ENCODE measurements around the gene TBX10.

DNA sequence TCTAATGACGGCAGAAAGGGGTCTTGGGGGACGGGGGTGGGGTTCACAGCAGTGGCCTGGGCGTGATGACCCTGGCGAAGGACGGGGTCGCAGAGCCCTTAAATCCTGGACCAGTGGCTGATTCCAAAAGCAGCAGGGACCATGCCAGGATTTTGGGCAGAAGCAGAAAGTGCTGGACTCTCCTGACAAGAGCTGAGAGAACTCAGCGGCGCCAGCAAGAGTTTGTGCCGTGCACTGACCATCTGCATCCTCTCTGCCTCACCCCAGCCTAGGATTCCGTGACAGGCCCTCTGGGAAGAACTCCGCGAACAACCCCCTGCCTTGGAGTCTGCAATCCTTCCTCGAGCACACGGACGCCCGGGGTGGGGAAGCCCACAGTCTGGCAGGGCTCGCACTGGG is 33.5 kb downstream of the TBX10 start:
- TF ChIP-seq RAD21 (IDR thresholded peaks at IDR 0.05 in 1 of 2, conservative IDR thresholded peaks at IDR 0.05 in 1 of 2; ENCODE audit: low read depth in 2 of 2, low read length in 2 of 2) = no peak
- TF ChIP-seq, protein P1, sequence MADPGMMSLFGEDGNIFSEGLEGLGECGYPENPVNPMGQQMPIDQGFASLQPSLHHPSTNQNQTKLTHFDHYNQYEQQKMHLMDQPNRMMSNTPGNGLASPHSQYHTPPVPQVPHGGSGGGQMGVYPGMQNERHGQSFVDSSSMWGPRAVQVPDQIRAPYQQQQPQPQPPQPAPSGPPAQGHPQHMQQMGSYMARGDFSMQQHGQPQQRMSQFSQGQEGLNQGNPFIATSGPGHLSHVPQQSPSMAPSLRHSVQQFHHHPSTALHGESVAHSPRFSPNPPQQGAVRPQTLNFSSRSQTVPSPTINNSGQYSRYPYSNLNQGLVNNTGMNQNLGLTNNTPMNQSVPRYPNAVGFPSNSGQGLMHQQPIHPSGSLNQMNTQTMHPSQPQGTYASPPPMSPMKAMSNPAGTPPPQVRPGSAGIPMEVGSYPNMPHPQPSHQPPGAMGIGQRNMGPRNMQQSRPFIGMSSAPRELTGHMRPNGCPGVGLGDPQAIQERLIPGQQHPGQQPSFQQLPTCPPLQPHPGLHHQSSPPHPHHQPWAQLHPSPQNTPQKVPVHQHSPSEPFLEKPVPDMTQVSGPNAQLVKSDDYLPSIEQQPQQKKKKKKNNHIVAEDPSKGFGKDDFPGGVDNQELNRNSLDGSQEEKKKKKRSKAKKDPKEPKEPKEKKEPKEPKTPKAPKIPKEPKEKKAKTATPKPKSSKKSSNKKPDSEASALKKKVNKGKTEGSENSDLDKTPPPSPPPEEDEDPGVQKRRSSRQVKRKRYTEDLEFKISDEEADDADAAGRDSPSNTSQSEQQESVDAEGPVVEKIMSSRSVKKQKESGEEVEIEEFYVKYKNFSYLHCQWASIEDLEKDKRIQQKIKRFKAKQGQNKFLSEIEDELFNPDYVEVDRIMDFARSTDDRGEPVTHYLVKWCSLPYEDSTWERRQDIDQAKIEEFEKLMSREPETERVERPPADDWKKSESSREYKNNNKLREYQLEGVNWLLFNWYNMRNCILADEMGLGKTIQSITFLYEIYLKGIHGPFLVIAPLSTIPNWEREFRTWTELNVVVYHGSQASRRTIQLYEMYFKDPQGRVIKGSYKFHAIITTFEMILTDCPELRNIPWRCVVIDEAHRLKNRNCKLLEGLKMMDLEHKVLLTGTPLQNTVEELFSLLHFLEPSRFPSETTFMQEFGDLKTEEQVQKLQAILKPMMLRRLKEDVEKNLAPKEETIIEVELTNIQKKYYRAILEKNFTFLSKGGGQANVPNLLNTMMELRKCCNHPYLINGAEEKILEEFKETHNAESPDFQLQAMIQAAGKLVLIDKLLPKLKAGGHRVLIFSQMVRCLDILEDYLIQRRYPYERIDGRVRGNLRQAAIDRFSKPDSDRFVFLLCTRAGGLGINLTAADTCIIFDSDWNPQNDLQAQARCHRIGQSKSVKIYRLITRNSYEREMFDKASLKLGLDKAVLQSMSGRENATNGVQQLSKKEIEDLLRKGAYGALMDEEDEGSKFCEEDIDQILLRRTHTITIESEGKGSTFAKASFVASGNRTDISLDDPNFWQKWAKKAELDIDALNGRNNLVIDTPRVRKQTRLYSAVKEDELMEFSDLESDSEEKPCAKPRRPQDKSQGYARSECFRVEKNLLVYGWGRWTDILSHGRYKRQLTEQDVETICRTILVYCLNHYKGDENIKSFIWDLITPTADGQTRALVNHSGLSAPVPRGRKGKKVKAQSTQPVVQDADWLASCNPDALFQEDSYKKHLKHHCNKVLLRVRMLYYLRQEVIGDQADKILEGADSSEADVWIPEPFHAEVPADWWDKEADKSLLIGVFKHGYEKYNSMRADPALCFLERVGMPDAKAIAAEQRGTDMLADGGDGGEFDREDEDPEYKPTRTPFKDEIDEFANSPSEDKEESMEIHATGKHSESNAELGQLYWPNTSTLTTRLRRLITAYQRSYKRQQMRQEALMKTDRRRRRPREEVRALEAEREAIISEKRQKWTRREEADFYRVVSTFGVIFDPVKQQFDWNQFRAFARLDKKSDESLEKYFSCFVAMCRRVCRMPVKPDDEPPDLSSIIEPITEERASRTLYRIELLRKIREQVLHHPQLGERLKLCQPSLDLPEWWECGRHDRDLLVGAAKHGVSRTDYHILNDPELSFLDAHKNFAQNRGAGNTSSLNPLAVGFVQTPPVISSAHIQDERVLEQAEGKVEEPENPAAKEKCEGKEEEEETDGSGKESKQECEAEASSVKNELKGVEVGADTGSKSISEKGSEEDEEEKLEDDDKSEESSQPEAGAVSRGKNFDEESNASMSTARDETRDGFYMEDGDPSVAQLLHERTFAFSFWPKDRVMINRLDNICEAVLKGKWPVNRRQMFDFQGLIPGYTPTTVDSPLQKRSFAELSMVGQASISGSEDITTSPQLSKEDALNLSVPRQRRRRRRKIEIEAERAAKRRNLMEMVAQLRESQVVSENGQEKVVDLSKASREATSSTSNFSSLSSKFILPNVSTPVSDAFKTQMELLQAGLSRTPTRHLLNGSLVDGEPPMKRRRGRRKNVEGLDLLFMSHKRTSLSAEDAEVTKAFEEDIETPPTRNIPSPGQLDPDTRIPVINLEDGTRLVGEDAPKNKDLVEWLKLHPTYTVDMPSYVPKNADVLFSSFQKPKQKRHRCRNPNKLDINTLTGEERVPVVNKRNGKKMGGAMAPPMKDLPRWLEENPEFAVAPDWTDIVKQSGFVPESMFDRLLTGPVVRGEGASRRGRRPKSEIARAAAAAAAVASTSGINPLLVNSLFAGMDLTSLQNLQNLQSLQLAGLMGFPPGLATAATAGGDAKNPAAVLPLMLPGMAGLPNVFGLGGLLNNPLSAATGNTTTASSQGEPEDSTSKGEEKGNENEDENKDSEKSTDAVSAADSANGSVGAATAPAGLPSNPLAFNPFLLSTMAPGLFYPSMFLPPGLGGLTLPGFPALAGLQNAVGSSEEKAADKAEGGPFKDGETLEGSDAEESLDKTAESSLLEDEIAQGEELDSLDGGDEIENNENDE (IDR thresholded peaks at IDR 0.05; ENCODE audit: insufficient replicate concordance, low read length) = no peak
- peak in 1 of 3 experiments; percentile 12; a peak in 1 of 4 replicates for TF ChIP-seq CTCF (IDR thresholded peaks at IDR 0.05; ENCODE audit: control extremely low read depth in 1 of 3, insufficient read depth in 1 of 3, low read depth in 1 of 3, low read length in 3 of 3)
- no peak for TF ChIP-seq SRF (IDR thresholded peaks at IDR 0.05; ENCODE audit: low read depth, low read length)
- no peak for TF ChIP-seq CEBPB (IDR thresholded peaks at IDR 0.05; ENCODE audit: low read depth, low read length)
- no peak for TF ChIP-seq TEAD4 (IDR thresholded peaks at IDR 0.05; ENCODE audit: low read depth, low read length)
- no peak for TF ChIP-seq CBX8 (IDR thresholded peaks at IDR 0.05; ENCODE audit: borderline replicate concordance, low read depth, low read length)
- no peak for TF ChIP-seq JUND (IDR thresholded peaks at IDR 0.05; ENCODE audit: low read length)
- no peak for TF ChIP-seq GABPA (IDR thresholded peaks at IDR 0.05; ENCODE audit: borderline replicate concordance, insufficient read depth, low read length)
